HEK293T (cell line): Measurements from ENCODE around the gene FUT7.
A peak's percentile ranks its signal among the peaks of the same experiment; 100 is the strongest.
"Not testable (repeated sequence)": the region's sequence is repeated elsewhere in the genome, so short reads cannot be mapped to it uniquely, and the experiment has no call there.

Source experiments
- CTCF ChIA-PET: fragments of 350-600 bp; formaldehyde crosslinking; extraction: SDS; loops from one replicate; lab custom pipeline; 2021; ENCODE audit warnings: antibody characterized with exemption, inconsistent platforms; lab: Yijun Ruan, JAX
- POLR2A ChIA-PET: fragments of 350-600 bp; formaldehyde crosslinking; extraction: SDS; loops from one replicate; lab custom pipeline; 2020; ENCODE audit warnings: antibody characterized with exemption, inconsistent platforms; lab: Yijun Ruan, JAX
- DNase-seq: peaks from one replicate; pipeline ENCODE4 v3.0.0; 2012; ENCODE audit warnings: mixed read lengths; ENCODE audit errors: extremely low spot score
- ARNT ChIP-seq: fragments of 450-650 bp; IDR thresholded peaks from 2 replicates; pipeline ENCODE4 v1.6.1; 2017; ENCODE audit warnings: mild to moderate bottlenecking
- BHLHE40 ChIP-seq: fragments of 450-650 bp; IDR thresholded peaks from 2 replicates; pipeline ENCODE4 v1.6.1; 2016; ENCODE audit warnings: mild to moderate bottlenecking, moderate library complexity, borderline replicate concordance
- CTBP1 ChIP-seq: fragments of 450-650 bp; IDR thresholded peaks from 2 replicates; pipeline ENCODE4 v1.6.1; 2016; ENCODE audit warnings: borderline replicate concordance
- ELF4 ChIP-seq: fragments of 450-650 bp; IDR thresholded peaks from 2 replicates; pipeline ENCODE4 v1.6.1; 2017; ENCODE audit warnings: antibody characterized with exemption
- FOXA1 ChIP-seq: fragments of 450-650 bp; IDR thresholded peaks from 2 replicates; pipeline ENCODE4 v1.6.1; 2016; ENCODE audit warnings: mild to moderate bottlenecking
- FOXK2 ChIP-seq: fragments of 450-650 bp; IDR thresholded peaks from 2 replicates; pipeline ENCODE4 v1.6.1; 2016; ENCODE audit warnings: mild to moderate bottlenecking
- FOXM1 ChIP-seq: fragments of 450-650 bp; IDR thresholded peaks from 2 replicates; pipeline ENCODE4 v1.6.1; 2017; ENCODE audit warnings: mild to moderate bottlenecking, borderline replicate concordance
- HDGF ChIP-seq: fragments of 450-650 bp; IDR thresholded peaks from 2 replicates; pipeline ENCODE4 v1.6.1; 2017; ENCODE audit warnings: antibody characterized with exemption, borderline replicate concordance
- L3MBTL2 ChIP-seq: fragments of 450-650 bp; conservative IDR thresholded peaks from 2 replicates; pipeline ENCODE4 v1.6.1; 2016; ENCODE audit warnings: mild to moderate bottlenecking
- LEF1 ChIP-seq: fragments of 450-650 bp; IDR thresholded peaks from 2 replicates; pipeline ENCODE4 v1.6.1; 2017; ENCODE audit warnings: mild to moderate bottlenecking, borderline replicate concordance
- NFRKB ChIP-seq: fragments of 450-650 bp; IDR thresholded peaks from 2 replicates; pipeline ENCODE4 v1.6.1; 2016; ENCODE audit warnings: mild to moderate bottlenecking, moderate library complexity
- PKNOX1 ChIP-seq: fragments of 450-650 bp; IDR thresholded peaks from 2 replicates; pipeline ENCODE4 v1.6.1; 2016
- SP1 ChIP-seq: fragments of 450-650 bp; IDR thresholded peaks from 2 replicates; pipeline ENCODE4 v1.6.1; 2017
- SUZ12 ChIP-seq: fragments of 450-650 bp; IDR thresholded peaks from 2 replicates; pipeline ENCODE4 v1.6.1; 2016; ENCODE audit warnings: mild to moderate bottlenecking
- TARDBP ChIP-seq: fragments of 450-650 bp; IDR thresholded peaks from 2 replicates; pipeline ENCODE4 v1.6.1; 2016
- ZNF384 ChIP-seq: fragments of 450-650 bp; IDR thresholded peaks from 2 replicates; pipeline ENCODE4 v1.6.1; 2016

Gene FUT7

GRCh38 chr9:137008312-137008711 lies 23.6 kb downstream of the FUT7 start:
- ChIA-PET POLR2A (no interaction called here), CTCF (no interaction called here)
- DNase-seq = no peak
- no peak for TF ChIP-seq BHLHE40
- TF ChIP-seq FOXK2 = no peak
- TF ChIP-seq TARDBP = no peak
- TF ChIP-seq LEF1 = no peak
- TF ChIP-seq SP1 = no peak
- no peak for TF ChIP-seq HDGF
- TF ChIP-seq ARNT = no peak
- TF ChIP-seq CTBP1 = no peak
- TF ChIP-seq NFRKB = no peak
- no peak for TF ChIP-seq SUZ12
- no peak for TF ChIP-seq ZNF384
- TF ChIP-seq FOXM1 = no peak
- no peak for TF ChIP-seq ELF4
- no peak for TF ChIP-seq FOXA1
- TF ChIP-seq L3MBTL2 = no peak
- TF ChIP-seq PKNOX1 = no peak

- DNase-seq = no peak
- ChIA-PET POLR2A (no interaction called here), CTCF (interaction anchor here (1.2 kb wide), 1 partner anchor 60 kb away, joined by 3 read pairs; no protein-coding TSS in a partner anchor)
- TF ChIP-seq HDGF (no peak), CTBP1 (no peak), SUZ12 (no peak), ZNF384 (no peak), TARDBP (no peak), FOXK2 (no peak), PKNOX1 (no peak), L3MBTL2 (no peak)
Observed at GRCh38 chr9:137007816-137008270, 24.0 kb downstream of the FUT7 start.

- DNase-seq = no peak
- no peak for TF ChIP-seq PKNOX1
- no peak for TF ChIP-seq SUZ12
- TF ChIP-seq LEF1 = no peak
- TF ChIP-seq BHLHE40 = no peak
- no peak for TF ChIP-seq SP1
- TF ChIP-seq TARDBP = no peak
- TF ChIP-seq L3MBTL2 = no peak
- TF ChIP-seq ZNF384 = no peak
- no peak for TF ChIP-seq ARNT
- no peak for TF ChIP-seq NFRKB
- no peak for TF ChIP-seq HDGF
- TF ChIP-seq FOXK2 = no peak
- POLR2A ChIA-PET = no interaction called here
- CTCF ChIA-PET = interaction anchor here (1.2 kb wide), 1 partner anchor 59 kb away, joined by 3 read pairs; no protein-coding TSS in a partner anchor
Observed at GRCh38 chr9:137007108-137007815, 24.6 kb downstream of the FUT7 start.

GRCh38 chr9:137006116-137007003 lies 25.5 kb downstream of the FUT7 start:
- TF ChIP-seq FOXK2 (no peak), CTBP1 (no peak), TARDBP (no peak), LEF1 (no peak), ZNF384 (no peak), SP1 (no peak), BHLHE40 (no peak), ELF4 (no peak), L3MBTL2 (no peak), SUZ12 (no peak), ARNT (no peak), HDGF (no peak), NFRKB (no peak), FOXM1 (no peak), FOXA1 (no peak), PKNOX1 (no peak)
- POLR2A ChIA-PET = no interaction called here
- no peak for DNase-seq
- CTCF ChIA-PET = interaction anchor here (1.2 kb wide), 1 partner anchor 58 kb away, joined by 3 read pairs; no protein-coding TSS in a partner anchor

- POLR2A ChIA-PET = interaction anchor here (1.6 kb wide), 1 partner anchor 12 kb away, joined by 7 read pairs; the partner anchor contains the start of gene PAXX
- TF ChIP-seq L3MBTL2 = 0 out of 2 replicates have a peak, but pooled peaks have one; percentile 30
- CTCF ChIA-PET, DNase-seq: not testable (repeated sequence)
Observed at GRCh38 chr9:137004285-137004684, 27.6 kb downstream of the FUT7 start.
